RWPE2 (cell line): ENCODE results near the gene HMGXB3.

Experiments
- ATAC-seq: fragments of 200-7000 bp; cut with Tn5 transposase; 3 replicates; pipeline ENCODE4 v1.9.1; 2021; ENCODE audit warnings: low read depth
- DNase-seq: peaks from one replicate; pipeline ENCODE4 v3.0.0-alpha.2; 2020; ENCODE audit warnings: low spot score
- H3K27ac ChIP-seq: fragments of 450-650 bp; 2 replicates; pipeline ENCODE4 v1.5.1; 2017; ENCODE audit warnings: mild to moderate bottlenecking; ENCODE audit not compliant: poor library complexity, severe bottlenecking
- H3K27me3 ChIP-seq: fragments of 250-450 bp; sonication (Bioruptor Pico); 2 replicates; pipeline ENCODE4 v1.5.1; 2021; ENCODE audit warnings: mild to moderate bottlenecking, moderate library complexity; ENCODE audit not compliant: insufficient read depth, poor library complexity, severe bottlenecking
- H3K36me3 ChIP-seq: fragments of 250-450 bp; sonication (Bioruptor Pico); 2 replicates; pipeline ENCODE4 v1.5.1; 2020; ENCODE audit warnings: low read depth, mild to moderate bottlenecking, moderate library complexity
- H3K4me1 ChIP-seq: fragments of 250-450 bp; sonication (Bioruptor Pico); 2 replicates; pipeline ENCODE4 v1.5.1; 2021; ENCODE audit warnings: mild to moderate bottlenecking, moderate library complexity; ENCODE audit not compliant: insufficient read depth, poor library complexity, severe bottlenecking
- H3K4me3 ChIP-seq: fragments of 250-450 bp; sonication (Bioruptor Pico); 2 replicates; pipeline ENCODE4 v1.5.1; 2021; ENCODE audit warnings: mild to moderate bottlenecking, moderate library complexity; ENCODE audit not compliant: severe bottlenecking
- H3K9me3 ChIP-seq: fragments of 250-450 bp; sonication (Bioruptor Pico); 2 replicates; pipeline ENCODE4 v1.5.1; 2021; ENCODE audit warnings: mild to moderate bottlenecking, moderate library complexity; ENCODE audit not compliant: severe bottlenecking
- CTCF ChIP-seq: fragments of 450-650 bp; IDR thresholded peaks from one replicate; pipeline ENCODE4 v1.5.1; 2017; ENCODE audit warnings: mild to moderate bottlenecking, moderate library complexity; ENCODE audit not compliant: poor library complexity, severe bottlenecking

HMGXB3 gene

DNA sequence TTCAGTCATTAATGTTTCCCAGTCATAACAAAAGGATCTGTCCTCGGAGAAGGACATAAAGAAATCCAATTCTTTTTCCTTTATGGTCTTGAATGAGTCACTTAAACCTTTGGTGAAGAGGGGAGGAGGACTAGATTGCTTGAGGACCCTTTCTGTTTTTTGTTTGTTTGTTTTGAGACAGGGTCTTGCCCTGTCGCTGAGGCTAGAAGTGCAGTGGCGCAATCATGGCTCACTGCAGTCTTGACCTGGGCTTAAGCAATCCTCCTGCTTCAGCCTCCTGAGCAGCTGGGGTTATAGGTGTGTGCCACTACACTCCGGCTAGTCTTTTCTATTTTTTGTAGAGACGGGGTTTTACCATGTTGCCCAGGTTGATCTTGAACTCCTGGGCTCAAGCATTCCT is 12.4 kb upstream of the HMGXB3 start:
- H3K27me3 ChIP-seq = no peaks in the 10 kb centered on the region
- H3K4me3 ChIP-seq = no peak overlapping the region
- no peaks in the 10 kb centered on the region for H3K4me1 ChIP-seq
- peak; percentile 22; the same call in 1 of the 3 replicates for ATAC-seq
- H3K27ac ChIP-seq = no peak overlapping the region
- no peak for DNase-seq
- H3K9me3 ChIP-seq = no peaks in the 10 kb centered on the region
- peaks cover 6% of the 10 kb centered on the region for H3K36me3 ChIP-seq
- no peak for TF ChIP-seq CTCF

DNA sequence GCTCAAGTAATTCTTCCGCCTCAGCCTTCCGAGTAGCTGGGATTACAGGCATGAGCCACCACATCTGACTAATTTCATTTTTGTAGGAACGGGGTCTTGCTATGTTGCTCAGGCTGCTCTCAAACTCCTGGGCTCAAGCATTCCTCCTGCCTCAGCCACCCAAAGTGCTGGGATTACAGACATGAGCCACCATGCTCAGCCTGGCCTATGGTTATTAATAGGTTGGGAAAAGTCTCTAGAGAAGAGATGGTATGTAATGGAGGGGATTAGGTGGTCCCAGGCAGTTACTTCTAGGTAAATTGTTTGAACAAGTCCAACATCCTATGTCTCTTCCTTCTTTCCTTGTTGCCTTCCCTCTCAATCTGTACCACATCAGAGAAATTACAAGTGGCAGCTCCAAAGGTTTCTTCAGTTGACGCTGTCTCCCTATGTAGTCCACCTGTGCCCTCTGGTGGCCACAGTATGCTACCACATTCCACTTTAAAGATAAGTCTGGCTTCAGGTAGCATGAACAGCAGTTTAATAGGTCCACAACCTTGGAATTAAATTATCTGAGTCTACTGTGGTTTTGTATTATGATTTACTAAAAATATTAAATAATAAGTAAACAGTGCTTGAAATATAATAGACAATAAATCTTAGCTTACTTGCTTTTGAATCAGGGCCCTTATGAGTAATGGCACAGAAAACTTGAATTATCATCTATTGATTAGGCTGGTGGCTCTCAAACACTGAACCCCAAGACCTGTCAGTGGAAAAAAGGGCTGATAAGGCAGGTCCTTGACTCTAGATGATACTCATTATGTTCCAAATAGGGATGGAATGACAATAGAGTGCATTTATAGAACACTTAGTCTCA is 9.8 kb upstream of the HMGXB3 start:
- H3K4me1 ChIP-seq = no peaks in the 10 kb centered on the region
- no peak overlapping the region for H3K4me3 ChIP-seq
- H3K27me3 ChIP-seq = no peaks in the 10 kb centered on the region
- ATAC-seq = peak; percentile 87
- DNase-seq = no peak
- no peaks in the 10 kb centered on the region for H3K36me3 ChIP-seq
- no peaks in the 10 kb centered on the region for H3K9me3 ChIP-seq
- no peak overlapping the region for H3K27ac ChIP-seq
- TF ChIP-seq CTCF = peak; percentile 99

- no peak for ATAC-seq
- H3K27ac ChIP-seq = no peak overlapping the region
- no peaks in the 10 kb centered on the region for H3K9me3 ChIP-seq
- no peak overlapping the region for H3K4me3 ChIP-seq
- no peaks in the 10 kb centered on the region for H3K36me3 ChIP-seq
- no peak for DNase-seq
- no peaks in the 10 kb centered on the region for H3K4me1 ChIP-seq
- no peaks in the 10 kb centered on the region for H3K27me3 ChIP-seq
- TF ChIP-seq CTCF = no peak
These were observed 7.1 kb upstream of the HMGXB3 start for GRCh38 chr5:149993471-149993870.

- no peak for TF ChIP-seq CTCF
- ATAC-seq (no peak), DNase-seq (no peak)
- Histone ChIP-seq H3K4me3 (no peak overlapping the region), H3K36me3 (no peaks in the 10 kb centered on the region; the same call in 1 of the 2 replicates), H3K27ac (no peak overlapping the region), H3K9me3 (no peaks in the 10 kb centered on the region), H3K27me3 (no peaks in the 10 kb centered on the region), H3K4me1 (peaks cover 5% of the 10 kb centered on the region)
These were observed 4.9 kb upstream of the HMGXB3 start for GRCh38 chr5:149995385-149996204.
